Measurements from ENCODE around the gene TECR.

TECR gene

GRCh38 chr19:14505488-14506239 is 23.7 kb upstream of the TECR start:
- peaks cover 0 to 15% (median 6%) of the 10 kb centered on the region in 11 experiments; a peak in 9 of 22 replicates for H3K27me3 ChIP-seq
- no peak overlapping the region for H3K4me3 ChIP-seq
- H3K9me3 ChIP-seq (replicated peaks in 1 of 11) = no peaks in the 10 kb centered on the region
- no peaks in the 10 kb centered on the region for H3K36me3 ChIP-seq
- TF ChIP-seq Cebpa-rat (IDR thresholded peaks at IDR 0.05) = no peak
- H3K27ac ChIP-seq = no peak overlapping the region; a peak in 1 of 22 replicates
- H3K4me2 ChIP-seq = peak overlapping the region in 6 of 11 experiments; percentile 9 to 98 (median 60); a peak in 4 of 22 replicates
- H3K4me1 ChIP-seq = peaks cover 37 to 70% (median 58%) of the 10 kb centered on the region in 10 experiments
- H4K20me1 ChIP-seq = no peaks in the 10 kb centered on the region
- H3K9ac ChIP-seq = no peak overlapping the region

DNA sequence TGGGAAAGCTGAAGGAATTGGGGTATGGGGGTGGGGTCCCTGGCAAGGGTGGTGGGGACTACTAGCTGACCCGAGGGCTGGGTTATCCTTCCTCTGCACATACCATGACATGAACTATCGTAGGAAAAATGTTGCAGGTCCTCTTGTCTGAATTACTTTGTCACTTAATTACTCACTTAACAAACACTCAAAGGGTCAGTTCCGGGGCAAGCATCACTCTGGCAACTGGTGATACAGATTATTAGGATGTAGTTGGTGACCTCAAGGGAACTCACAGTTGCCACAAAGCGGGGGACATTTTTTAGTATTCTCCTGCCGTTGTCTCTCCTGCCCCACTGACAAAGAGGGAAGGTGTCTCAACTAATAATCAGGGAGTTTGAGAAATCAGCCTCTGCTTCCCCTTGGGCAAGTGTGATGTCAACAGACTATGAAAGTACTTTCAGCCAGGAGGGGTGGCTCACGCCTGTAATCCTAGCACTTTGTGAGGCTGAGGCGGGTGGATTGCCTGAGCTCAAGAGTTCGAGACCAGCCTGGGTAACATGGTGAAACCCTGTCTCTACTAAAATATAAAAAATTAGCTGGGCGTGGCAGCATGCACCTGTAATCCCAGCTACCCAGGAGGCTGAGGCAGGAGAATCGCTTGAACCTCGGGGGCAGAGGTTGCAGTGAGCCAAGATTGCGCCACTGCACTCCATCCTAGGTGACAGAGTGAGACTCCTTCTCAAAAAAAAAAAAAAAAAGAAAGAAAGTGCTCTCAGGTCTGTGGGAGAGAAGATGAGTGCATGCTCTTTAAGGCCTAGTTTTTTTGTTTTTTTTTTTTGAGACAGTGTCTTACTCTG is 21.5 kb upstream of the TECR start:
- Histone ChIP-seq H3K27me3 (peaks cover 0 to 15% (median 6%) of the 10 kb centered on the region in 11 experiments; a peak in 9 of 22 replicates), H3K4me2 (peak overlapping the region; percentile 3 to 99 (median 68); a peak in 16 of 22 replicates), H3K4me1 (peaks cover 45 to 88% (median 78%) of the 10 kb centered on the region in 10 experiments), H3K27ac (peak overlapping the region in 7 of 11 experiments; percentile 6 to 39 (median 11); a peak in 8 of 22 replicates), H3K4me3 (no peak overlapping the region), H3K9ac (no peak overlapping the region), H3K36me3 (peaks cover 0 to 9% (median 1%) of the 10 kb centered on the region in 11 experiments; a peak in 9 of 22 replicates), H3K9me3 (replicated peaks in 1 of 11) (no peaks in the 10 kb centered on the region), H4K20me1 (peaks cover 0 to 8% (median 0%) of the 10 kb centered on the region in 11 experiments; a peak in 3 of 22 replicates)
- TF ChIP-seq Cebpa-rat (IDR thresholded peaks at IDR 0.05) = no peak

GRCh38 chr19:14510311-14511228 is 18.8 kb upstream of the TECR start:
- H3K27ac ChIP-seq = peak overlapping the region; percentile 37 to 86 (median 73); a peak in 21 of 22 replicates
- H3K4me3 ChIP-seq = peak overlapping the region in 2 of 10 experiments; percentile 4 to 9; a peak in 3 of 20 replicates
- peaks cover 23 to 35% (median 28%) of the 10 kb centered on the region in 11 experiments for H3K36me3 ChIP-seq
- peak in 10 of 11 experiments; percentile 31 to 84 (median 74); a peak in 16 of 22 replicates for TF ChIP-seq Cebpa-rat (IDR thresholded peaks at IDR 0.05)
- peaks cover 0 to 15% (median 6%) of the 10 kb centered on the region in 11 experiments; a peak in 9 of 22 replicates for H3K27me3 ChIP-seq
- H3K9ac ChIP-seq = peak overlapping the region; percentile 25 to 73 (median 58); a peak in 16 of 22 replicates
- peaks cover 16 to 34% (median 24%) of the 10 kb centered on the region in 11 experiments; a peak in 21 of 22 replicates for H4K20me1 ChIP-seq
- no peaks in the 10 kb centered on the region for H3K9me3 ChIP-seq (replicated peaks in 1 of 11)
- H3K4me1 ChIP-seq = peaks cover 58 to 100% (median 94%) of the 10 kb centered on the region in 10 experiments
- peak overlapping the region; percentile 31 to 99 (median 88) for H3K4me2 ChIP-seq

DNA sequence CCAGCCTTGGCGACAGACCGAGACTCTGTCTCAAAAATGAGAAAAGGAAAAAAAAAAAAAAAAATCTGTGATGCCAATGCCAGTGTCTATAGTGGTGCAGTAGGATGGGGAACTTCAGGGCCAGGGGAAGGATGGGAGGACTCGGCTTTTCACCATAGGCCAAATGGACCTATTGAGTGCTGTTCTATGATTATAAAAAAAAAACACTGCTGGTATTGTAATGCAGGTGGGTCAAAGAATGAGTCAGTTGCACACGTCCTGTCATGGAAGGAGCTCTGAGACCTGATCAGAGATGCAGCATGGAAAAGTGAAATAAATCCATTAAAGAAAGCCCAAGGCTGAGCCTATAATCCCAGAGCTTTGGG is 18.2 kb upstream of the TECR start:
- Histone ChIP-seq H3K27me3 (peaks cover 0 to 15% (median 6%) of the 10 kb centered on the region in 11 experiments; a peak in 9 of 22 replicates), H3K4me1 (peaks cover 58 to 100% (median 97%) of the 10 kb centered on the region in 10 experiments), H3K36me3 (peaks cover 29 to 42% (median 34%) of the 10 kb centered on the region in 11 experiments), H4K20me1 (peaks cover 23 to 41% (median 30%) of the 10 kb centered on the region in 11 experiments), H3K4me2 (peak overlapping the region; percentile 31 to 99 (median 88)), H3K9me3 (replicated peaks in 1 of 11) (no peaks in the 10 kb centered on the region), H3K9ac (peak overlapping the region; percentile 12 to 73 (median 58); a peak in 16 of 22 replicates), H3K4me3 (peak overlapping the region in 2 of 10 experiments; percentile 4; a peak in 3 of 20 replicates), H3K27ac (peak overlapping the region in 10 of 11 experiments; percentile 71 to 86 (median 74); a peak in 21 of 22 replicates)
- no peak; a peak in 3 of 22 replicates for TF ChIP-seq Cebpa-rat (IDR thresholded peaks at IDR 0.05)

- no peak for TF ChIP-seq Cebpa-rat (IDR thresholded peaks at IDR 0.05)
- H3K9me3 ChIP-seq (replicated peaks in 1 of 11) = no peaks in the 10 kb centered on the region
- peaks cover 35 to 53% (median 43%) of the 10 kb centered on the region in 11 experiments for H4K20me1 ChIP-seq
- peaks cover 54 to 94% (median 91%) of the 10 kb centered on the region in 10 experiments for H3K4me1 ChIP-seq
- H3K4me2 ChIP-seq = peak overlapping the region in 9 of 11 experiments; percentile 69 to 99 (median 95); a peak in 13 of 22 replicates
- H3K27me3 ChIP-seq = peaks cover 0 to 6% (median 0%) of the 10 kb centered on the region in 11 experiments; a peak in 3 of 22 replicates
- H3K27ac ChIP-seq = peak overlapping the region in 7 of 11 experiments; percentile 72 to 86 (median 76); a peak in 11 of 22 replicates
- peak overlapping the region in 1 of 11 experiments; percentile 59; a peak in 2 of 22 replicates for H3K9ac ChIP-seq
- no peak overlapping the region for H3K4me3 ChIP-seq
- peaks cover 35 to 52% (median 45%) of the 10 kb centered on the region in 11 experiments for H3K36me3 ChIP-seq
Measured at GRCh38 chr19:14512406-14512961, 16.9 kb upstream of the TECR start.

DNA sequence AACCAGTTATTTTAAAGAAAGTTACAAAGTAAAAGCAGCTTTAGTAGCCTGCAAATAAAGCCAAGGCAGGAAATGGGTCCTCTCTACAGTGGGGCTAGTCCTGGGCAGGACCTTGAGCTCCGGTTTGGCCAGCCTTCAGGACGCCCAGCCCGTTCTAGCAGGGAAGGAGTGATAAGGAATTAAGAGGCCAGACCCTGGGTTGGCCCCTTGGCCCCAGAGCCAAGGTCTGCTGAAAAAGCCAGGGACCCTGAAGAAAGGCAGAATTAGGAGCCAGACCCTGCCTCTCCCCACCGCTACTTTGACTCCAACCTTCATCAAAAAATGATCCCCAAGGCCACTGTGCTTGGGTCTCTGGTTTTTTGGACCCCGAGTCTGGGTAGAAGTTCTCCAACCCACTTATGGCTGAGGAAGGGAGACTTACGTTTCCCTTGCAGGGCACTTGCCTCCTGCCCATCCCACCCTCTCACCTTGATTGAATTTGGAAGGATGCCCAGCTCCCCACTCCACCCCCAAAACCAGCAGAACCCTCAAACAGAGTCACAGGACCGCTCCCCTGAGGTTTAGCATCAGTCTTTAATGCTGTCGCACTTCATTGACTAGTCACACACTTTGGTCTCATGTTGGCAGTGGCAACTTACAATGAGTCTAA is 15.1 kb upstream of the TECR start:
- H3K9ac ChIP-seq = peak overlapping the region; percentile 95 to 99 (median 98); a peak in 16 of 22 replicates
- H3K4me2 ChIP-seq = peak overlapping the region; percentile 90 to 99 (median 95)
- peaks cover 35 to 52% (median 45%) of the 10 kb centered on the region in 11 experiments for H3K36me3 ChIP-seq
- H3K9me3 ChIP-seq (replicated peaks in 1 of 11) = no peaks in the 10 kb centered on the region
- H3K4me3 ChIP-seq = peak overlapping the region; percentile 7 to 99 (median 92); a peak in 13 of 20 replicates
- H4K20me1 ChIP-seq = peaks cover 38 to 60% (median 46%) of the 10 kb centered on the region in 11 experiments
- no peaks in the 10 kb centered on the region for H3K27me3 ChIP-seq
- H3K4me1 ChIP-seq = peaks cover 60 to 84% (median 81%) of the 10 kb centered on the region in 10 experiments
- TF ChIP-seq Cebpa-rat (IDR thresholded peaks at IDR 0.05) = no peak
- H3K27ac ChIP-seq = peak overlapping the region in 7 of 11 experiments; percentile 13 to 49 (median 27); a peak in 11 of 22 replicates
